Measurements from ENCODE around the gene NXPH2.

The NXPH2 gene

GRCh38 chr2:138779781-138780445 lies at the start of gene NXPH2:
Gene NXPH2, minus strand, starts transcription at chr2:138780390. Its CDS starts 149 bp downstream, at chr2:138780241.
- no peak for DNase-seq

GRCh38 chr2:138829326-138829919 lies 49.2 kb upstream of the NXPH2 start:
- DNase-seq = peak; percentile 14

- peak; percentile 60 for DNase-seq
These were observed 47.4 kb upstream of the NXPH2 start for GRCh38 chr2:138827426-138828054.

- DNase-seq = no peak
These were observed 43.5 kb upstream of the NXPH2 start for GRCh38 chr2:138823666-138824065.

DNA sequence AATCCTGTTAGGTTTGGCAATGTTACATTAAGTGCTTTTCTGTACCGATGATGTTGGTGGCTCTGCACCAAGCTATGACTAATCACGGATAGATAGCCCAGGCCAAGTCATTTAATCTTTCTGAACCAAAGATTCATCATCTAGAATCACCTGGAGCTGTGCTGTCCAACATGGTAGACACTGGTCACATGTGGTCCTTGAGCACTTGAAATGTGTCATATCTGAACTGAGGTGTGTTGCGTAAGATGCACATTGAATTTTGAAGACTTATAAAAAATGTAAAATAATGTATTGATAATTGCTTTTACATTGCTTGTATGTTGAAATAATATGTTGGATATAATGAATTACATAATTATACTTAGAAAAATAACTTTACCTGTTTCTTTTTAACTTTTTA lies 39.8 kb upstream of the NXPH2 start:
- DNase-seq = no peak

DNA sequence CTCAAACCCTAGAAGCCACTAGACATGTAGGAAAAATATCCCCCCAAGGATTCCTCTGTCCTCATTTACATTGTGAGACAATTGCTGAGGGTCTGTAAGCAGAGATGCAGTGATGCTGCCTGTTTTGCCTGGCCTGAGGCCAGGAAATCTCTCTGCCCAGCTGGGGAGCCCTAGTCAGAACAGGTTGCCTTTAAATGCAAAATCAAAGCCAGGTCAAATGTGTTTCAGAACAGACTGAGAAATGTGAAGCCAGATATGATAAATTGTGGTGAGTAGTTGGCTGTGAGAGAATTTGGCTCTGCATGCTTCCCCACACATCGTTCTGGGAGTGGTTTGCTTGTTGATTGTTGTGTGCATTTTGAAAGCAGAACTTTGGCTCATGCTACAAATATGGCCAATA lies 38.4 kb upstream of the NXPH2 start:
- DNase-seq = no peak

DNA sequence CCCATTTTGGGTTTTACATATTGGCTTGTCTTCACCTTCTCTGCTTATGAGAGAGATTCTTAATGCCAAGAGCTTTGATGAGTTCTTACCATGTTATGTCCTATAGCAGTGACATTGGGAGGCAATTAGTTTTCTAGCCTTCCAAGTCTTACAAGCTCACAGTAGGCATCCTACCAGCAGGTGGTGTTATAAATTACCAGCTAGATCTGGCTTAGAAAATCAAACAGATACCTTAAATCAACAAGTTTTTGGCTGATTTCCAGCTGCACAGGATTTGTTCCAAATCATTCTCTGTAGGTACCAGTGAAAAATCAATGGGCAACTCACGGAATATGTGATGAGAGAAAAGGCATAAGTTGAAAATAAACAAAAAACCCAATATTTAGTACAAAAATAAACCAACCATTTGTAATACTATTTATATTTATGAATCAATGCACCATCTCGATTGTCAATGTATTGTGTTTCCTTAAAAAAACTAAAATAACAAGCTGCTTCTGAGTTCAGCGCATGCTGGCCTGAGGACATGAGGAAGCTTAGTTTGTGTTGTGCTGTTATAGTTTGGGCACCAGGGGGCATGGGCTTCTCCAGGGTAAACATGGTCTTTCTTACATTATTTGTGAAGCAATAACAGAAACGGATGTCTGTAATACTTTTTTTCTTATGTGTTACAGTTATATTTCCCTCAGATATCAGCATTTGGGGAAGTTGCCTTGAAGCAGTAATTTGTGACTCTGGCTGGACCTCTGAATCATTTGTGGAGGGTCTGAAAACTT lies 34.1 kb upstream of the NXPH2 start:
- DNase-seq = no peak

- no peak for DNase-seq
These were observed 31.2 kb upstream of the NXPH2 start for GRCh38 chr2:138811431-138811830.

DNA sequence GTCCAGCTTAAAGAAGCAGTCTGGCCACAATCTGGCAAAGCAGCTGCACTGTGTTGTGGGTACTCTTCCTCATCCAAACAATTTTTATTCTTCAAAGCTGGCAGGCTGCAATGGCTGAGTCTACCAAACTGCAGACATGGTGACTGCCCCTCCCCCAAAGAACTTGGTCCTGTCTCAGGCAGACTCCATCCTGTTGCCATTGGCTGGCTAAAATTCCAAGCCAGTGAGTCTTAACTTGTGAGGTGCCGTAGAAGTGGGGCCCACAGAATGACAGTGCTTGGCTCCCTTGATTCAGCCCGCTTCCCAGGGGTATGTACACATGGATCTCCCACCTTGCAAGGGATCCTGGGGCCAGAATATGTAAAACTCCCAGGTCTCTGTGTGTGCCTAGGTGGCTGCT lies 14.5 kb upstream of the NXPH2 start:
- DNase-seq = no peak

DNA sequence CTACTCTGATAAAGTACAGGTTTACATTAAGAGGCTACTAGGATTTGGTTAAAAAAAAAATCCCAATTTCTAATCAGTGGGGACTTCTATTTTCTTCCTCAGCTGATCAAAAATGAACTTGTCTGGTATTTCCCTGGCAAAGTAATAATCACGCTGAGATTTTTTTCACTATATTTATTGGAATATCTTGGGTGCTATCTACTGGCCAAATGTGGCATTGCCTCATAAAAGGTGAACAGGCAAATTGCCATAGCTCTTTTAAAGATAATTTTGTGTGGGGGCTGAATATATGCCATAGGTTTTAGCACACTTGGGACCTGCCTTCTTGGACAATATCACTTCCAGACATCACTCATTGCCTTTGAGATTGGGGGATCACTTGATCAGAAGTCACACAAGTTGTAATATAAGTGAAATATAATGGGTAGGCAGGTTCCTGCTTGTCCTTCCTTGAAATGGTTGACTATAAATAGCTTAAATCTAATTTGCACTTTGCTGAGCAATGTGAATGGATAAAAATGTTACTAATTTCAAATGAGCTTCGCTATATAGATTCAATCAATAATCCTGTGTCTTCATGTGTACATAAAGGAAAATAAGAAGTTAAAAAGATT lies 7.0 kb upstream of the NXPH2 start:
- DNase-seq = peak; percentile 24

- no peak for DNase-seq
These were observed 2.2 kb upstream of the NXPH2 start for GRCh38 chr2:138782383-138782782.

DNA sequence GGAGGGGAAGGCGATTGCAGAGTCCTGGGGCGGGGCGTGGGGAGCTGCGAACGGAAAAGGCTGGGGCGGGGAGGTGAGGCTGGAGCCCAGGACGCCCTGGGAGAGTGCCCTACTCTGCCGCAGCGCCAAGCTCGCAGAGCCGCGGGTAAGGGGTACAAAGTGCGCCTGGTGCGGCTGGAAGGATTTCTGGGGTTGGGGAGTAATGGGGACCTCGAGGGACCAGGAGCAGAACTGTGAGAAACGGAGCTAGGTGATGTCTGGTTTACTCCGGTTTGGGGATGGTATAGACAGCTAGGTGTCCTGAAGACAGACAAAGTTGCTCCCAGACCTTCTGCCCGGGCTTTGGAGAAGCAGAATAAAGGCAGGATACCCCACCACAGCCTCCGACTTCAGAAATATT lies 718 bp upstream of the NXPH2 start:
- DNase-seq = no peak

DNA sequence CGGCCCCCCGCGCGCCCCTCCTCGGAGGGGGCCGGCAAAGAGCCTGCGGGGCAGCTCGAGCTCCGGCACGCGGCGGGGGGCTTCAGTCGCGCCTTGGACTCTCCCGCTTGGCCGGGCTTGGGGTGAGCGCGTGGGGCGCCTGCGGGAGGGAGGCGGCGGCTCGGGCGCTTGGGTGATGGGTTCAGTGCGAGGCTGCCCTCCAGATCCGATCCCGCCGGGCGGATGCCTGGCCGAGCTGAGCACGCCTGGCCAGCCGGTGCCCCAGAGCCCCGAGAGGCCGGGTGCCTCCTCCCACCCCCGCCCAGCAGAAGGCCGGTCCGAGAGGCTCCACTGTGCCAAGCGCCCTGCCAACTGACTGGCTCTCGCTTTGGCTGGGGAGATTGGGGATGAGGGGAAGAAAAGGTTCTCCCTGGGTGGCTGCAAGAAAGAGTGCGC lies 273 bp upstream of the NXPH2 start:
- no peak for DNase-seq

DNA sequence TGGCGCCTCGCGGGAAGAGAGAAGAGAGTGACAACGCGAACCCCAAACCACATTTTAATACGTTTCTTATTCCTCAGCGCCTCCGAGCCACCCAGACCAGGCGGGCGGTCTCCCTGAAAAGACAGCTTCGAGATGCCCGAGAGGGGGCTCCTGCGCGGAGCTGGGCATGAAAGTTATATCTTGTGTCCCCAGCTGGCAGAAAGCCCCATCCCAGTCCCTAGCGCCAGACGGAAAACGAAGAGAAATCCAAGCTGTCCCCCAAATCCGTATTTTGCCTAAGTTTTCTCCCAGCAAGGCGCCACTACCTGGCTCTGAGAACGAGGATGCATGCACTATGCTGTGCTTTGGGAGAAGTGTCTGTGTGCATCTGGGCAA lies 797 bp downstream of the NXPH2 start:
- no peak for DNase-seq

- no peak for DNase-seq
These were observed 2.2 kb downstream of the NXPH2 start for GRCh38 chr2:138777996-138778395.

DNA sequence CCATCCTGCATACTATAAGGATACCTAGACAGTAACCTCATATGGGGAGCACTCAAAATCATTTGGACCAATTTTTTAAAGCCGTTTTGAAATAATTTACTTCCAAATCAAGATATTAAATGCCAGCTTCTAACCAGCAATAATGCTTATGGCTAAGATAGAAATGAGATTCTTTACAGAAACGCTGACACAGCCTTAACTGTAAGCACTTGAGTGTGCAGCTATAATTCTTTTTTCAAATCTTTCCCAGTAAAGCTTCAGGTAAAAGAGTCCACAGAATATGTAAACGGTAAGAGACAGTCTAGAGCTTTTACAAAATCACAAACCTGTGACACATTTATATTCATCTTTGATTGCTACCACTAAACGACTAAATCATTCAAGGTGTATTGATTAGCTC lies 4.5 kb downstream of the NXPH2 start:
- DNase-seq = no peak

GRCh38 chr2:138771534-138771933 lies 8.7 kb downstream of the NXPH2 start:
- no peak for DNase-seq

DNA sequence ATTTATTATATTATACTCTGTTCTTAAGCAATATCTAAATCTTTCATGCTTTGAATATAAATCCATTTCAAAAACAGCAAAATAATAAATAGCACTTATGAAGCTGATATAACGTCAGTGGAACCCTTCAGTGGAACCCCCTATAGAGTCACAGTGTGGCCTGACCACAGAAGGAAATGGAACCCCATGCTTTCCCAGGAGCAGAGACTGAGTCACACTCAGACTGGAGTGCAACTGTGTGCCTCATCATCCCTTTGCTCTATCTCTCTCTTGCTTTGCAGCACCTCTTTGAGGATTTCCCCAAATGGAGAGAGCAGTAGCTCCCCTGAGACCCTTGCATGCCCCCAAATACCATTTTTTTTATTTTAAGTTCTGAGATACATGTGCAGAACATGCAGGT lies 13.1 kb downstream of the NXPH2 start:
- DNase-seq = no peak

DNA sequence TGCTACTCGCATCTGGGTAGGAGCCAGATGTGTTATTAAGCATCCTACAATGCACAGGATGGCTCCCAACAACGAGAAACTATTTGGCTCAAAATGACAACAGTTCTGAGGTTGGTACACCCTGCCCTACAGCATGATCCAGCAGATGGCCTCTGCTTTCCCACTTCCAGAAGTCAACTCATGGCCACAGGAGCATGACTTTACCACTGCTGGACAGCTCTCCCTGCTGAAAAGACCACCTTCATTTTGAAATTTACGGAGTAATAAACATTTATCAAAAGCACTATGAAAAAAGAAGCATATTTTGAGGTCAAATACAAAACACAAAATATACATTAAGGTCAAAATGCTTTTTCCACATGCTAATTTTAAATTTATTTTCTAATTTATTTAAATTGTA lies 13.7 kb downstream of the NXPH2 start:
- DNase-seq = no peak

DNA sequence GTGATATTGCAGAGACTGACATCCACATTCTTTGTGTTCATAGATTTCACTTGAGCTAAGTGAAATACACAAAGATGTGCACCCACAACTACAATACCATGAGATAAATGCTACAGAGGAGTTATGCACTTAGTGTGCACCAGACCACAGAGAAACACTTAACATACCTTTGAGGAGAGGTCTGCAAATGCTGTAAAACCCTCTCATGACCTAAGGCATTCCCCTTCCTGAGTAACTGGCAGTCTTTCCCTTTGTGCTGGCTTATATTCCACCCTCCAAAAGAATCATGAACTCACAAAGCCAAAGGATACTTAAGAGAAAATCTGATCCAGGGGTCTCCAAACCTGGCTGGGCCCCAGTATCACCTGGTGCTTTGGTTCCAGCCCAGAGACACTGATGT lies 16.2 kb downstream of the NXPH2 start:
- no peak for DNase-seq

DNA sequence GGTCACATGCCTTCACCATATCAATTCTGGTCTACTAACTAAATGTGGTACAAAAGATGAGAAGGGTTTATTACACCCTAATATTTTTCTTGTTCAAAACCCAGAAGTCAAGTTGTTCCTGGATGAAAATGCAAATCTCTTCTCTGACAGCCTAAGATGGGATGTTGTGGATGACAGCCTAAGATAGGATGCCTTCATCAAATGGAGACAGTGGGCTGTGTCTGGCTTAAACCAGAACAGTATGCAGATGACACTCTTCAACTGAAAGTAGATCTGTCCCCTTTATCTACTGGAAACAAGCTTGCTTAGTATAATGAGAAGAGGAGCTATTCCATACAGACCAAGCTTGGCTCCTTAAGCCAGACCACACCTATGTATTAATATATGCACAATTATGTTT lies 17.7 kb downstream of the NXPH2 start:
- no peak for DNase-seq

DNA sequence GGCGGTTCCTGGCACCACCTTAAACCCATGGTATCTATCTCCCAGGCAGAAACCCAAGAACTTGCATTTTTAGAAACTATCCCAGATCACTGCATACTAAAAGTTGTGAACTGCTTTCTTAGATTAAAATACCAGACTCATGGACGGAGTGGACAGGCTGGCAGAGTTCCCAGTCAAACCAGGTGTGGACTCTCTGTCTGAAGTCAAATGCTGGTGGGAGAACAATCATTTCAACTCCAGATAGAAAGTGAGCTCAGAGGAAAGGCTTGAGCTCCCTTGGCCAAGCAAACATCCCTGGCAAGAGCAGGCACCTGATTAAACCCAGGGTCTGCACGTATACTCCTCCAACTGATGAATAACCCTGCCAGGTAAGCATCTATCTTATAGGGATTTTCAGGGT lies 19.5 kb downstream of the NXPH2 start:
- no peak for DNase-seq

GRCh38 chr2:138757384-138757783 lies 22.8 kb downstream of the NXPH2 start:
- no peak for DNase-seq

Data from CD4-positive, alpha-beta T cell treated with Interleukin-10 for 1 hour (primary cell).